GM12873 (cell line): ENCODE data around the gene ACSF2.
A peak's percentile ranks its signal among the peaks of the same experiment; 100 is the strongest.

ENCODE experiments used
- CTCF ChIP-seq: IDR thresholded peaks from 2 replicates; pipeline ENCODE4 v1.5.1; 2012; ENCODE audit warnings: low read depth, mild to moderate bottlenecking, moderate library complexity, low read length, control low read depth; ENCODE audit not compliant: insufficient read depth; ENCODE audit errors: missing control alignments

The ACSF2 gene

DNA sequence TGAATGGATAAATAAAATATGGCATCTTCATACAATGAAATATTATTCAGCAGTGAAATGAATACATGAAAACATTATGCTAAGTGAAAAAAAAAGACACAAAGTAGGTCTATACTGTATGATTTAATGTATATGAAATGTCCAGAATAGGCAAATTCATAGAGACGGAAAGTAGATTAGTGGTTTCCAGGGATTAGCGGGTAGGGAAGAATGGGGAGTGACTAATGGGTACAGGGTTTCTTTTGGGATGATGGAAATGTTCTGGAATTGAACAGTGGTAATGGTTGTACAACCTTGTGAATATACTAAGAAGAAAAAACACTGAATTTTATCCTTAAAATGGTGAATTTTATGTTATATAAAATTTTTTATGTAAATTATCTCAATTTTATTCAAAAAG is 73.7 kb downstream of the ACSF2 start:
- TF ChIP-seq CTCF = no peak

DNA sequence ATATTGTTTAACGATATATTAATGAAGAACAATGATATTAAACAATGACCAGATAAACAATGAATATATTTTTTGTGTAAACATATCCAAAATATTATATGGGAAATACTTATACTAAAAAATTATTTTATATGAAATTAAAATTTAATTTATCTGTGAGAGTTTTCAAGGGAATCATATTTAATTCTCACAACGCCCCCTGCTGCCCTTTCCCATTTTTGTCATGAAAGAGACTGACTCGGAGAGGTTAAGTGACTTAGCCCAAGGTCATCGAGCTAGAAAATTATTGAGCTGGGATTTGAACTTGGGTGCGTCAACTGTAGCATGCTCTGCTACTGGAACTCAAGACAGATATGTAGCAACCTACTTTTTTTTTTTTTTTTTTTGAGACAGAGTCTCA is 75.0 kb downstream of the ACSF2 start:
- peak; percentile 33 for TF ChIP-seq CTCF

GRCh38 chr17:50502301-50502990 is 76.4 kb downstream of the ACSF2 start:
- TF ChIP-seq CTCF = no peak

DNA sequence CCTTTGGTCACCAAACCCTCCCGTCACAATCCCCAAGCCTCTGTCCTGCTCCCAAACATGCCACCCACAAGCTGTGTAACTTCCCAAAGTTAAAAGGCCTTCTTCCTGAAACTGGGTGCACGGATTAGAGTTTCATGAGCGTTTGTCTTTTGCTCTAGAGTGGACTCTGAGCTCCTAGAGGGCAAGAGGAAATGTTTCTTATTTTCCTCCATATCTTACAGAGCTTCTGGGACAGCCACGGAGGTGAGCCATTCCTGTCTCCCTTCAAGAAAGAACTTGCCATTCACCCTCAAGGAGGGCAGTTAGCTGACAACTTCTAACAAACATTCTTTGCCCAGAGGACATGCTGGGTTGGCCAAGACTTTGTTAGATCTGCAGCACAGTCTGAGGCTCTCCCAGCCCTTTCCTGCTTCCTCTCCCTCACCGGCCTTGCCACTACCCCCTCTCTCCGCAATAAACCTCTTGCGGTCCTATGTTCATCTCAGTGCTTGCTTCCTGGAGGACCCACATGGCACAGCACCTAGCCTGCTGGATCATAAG is 79.6 kb downstream of the ACSF2 start:
- no peak for TF ChIP-seq CTCF

DNA sequence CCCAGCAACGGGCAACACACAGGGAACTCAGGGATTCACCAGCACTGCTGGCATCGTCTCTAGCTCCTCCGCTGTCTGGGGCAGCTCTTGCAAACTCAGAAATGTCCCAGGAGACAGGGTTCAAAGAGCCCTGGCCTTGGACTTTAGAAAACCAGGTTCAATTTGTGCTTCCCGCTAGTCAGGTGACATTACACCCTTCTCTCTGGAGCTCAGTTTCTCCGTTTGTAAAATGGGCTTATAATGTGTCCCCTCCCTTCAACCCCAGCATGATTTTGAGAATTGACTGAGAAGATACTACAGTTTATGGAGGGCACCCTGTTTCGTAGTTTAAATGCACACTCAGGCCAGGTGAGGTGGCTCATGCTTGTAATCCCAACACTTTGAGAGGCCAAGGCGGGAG is 80.3 kb downstream of the ACSF2 start:
- TF ChIP-seq CTCF = no peak

DNA sequence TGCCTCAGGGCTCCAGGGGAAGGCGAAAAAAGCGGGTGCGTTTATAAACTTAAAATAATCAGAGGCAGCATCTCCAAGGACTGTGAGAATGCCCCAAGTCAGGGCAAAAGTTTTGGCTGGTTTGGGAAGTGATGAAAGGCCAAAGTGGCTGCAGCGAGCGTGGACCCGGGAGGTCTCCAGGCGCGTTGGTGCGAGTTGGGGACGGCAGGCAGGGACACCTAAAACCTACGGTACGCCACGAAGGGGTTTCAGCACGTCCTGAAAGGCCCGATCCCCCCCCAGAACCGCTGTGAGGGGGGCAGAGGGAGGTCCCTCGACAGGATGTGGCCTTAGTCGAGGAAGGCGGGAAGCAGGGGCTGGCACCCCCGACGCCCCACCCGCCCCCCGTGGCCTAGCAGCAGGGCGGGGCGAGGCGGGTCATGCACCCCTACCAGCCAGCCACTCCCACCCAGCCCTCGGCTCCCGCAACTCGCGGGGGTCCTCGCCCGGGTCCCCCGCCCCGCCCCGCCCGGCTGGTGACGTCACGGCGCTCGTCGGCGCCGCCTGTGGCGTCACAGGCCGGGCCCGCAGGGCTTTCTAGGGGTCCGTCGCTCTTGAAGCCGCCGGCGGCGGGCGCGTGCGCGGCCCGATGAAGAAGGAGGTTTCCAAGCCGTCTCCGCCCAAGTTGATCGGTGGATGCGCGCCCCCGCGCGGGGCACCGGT is 82.0 kb downstream of the ACSF2 start, which contains the start of gene MYCBPAP:
Gene MYCBPAP (plus strand): TSS at position 569 of the 702 bp plus-strand sequence. CDS start 236 bp downstream, outside the sequence.
- peak; percentile 33 for TF ChIP-seq CTCF
